ENCODE data around the gene RABGGTA.

The RABGGTA gene

DNA sequence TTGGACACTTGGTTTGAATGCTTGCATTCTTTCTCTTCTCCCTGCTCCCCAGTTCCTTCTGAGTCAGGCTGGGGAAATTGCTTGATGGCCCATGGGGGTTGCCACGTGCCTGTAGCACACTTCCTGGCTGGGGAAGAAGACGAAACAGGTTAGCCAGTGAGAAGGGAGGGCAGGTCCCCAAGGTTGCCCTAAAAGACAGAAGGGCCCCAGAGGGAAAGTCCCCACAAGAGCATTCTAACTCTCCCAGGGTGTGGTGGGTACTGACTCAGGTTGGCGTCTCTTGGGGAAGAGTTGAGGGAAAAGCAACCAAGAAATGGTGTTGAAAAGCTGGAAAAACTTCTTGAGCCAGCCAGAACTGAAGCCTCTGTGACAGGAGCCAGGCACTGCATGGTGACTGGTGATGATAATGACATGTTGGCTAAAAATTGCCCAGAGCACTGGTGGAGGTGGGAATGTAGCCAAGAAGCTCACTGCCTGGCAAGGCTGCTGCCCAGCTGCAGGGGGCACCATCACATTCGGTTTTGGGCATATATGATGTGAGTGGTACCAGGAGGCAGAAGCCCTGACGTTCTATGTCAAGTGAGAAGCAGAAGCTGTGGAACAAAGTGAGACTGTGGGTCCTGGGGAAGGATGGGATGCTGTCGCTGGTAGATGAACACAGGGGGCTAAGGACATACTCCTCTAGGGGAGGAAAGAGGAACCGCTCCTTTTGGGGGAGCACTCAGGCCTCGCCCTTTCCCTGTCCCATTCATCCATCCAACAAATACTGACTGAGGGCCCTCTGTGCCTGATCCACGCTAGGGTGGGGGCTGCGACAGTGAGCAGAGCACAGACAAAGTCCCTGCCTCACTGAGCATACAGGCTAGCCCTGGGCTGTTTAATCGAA lies 8.1 kb upstream of the RABGGTA start:
- peak; percentile 38 to 42 for DNase-seq (ENCODE audit: low read depth in 2 of 2)

DNA sequence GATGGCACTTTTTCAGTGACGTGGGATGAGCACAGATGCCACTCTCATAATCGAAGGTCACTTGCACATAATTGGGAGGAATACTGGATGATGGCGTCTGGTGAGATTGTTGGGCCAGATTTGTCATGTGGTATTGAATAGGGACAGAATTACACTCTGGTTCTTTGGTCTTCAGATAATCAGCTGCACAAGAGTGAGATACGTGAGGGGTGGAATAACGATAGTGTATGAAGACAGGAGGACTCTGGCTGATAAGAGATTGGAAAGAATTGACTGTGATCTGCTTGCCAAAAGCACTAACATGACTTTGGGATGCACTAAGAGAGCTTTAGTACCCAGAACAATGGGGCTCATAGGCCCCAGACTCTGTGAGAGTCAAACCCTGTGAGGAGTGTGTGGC lies 7.0 kb upstream of the RABGGTA start:
- DNase-seq (ENCODE audit: low read depth in 2 of 2) = no peak

DNA sequence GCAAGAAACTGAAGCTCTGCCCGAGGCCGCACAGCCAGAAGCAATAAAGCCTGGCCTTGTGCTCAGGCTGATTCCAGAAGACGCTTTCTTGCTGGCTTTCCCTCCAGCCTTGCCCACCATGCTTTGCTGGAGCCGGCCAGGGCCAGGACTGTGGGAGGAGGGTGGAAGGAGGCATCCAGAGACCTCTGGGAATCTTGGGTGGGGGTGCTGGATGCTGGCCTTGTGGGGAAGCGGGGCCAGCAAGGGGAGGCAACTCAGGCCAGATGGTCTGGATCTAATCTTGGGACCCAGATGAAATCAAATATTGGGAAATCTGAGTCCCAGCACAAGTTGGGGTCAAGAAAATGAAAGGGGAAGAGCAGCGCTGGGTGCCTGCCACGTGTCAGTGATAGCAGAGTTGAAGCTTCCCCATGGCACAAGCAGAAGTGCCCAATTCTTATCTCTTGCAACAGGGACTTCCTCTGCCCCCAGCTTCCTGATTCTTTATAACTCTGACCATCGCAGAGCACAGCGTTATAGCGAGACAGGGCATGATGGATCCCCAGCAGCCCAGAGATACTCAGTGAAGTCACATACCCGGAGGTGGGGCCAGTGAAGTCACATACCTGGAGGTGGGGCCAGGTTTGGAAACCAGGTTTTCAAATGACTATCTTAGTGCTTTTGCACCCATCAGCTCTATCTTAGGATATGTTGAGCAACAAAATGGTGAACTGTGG lies 6.4 kb upstream of the RABGGTA start:
- DNase-seq (ENCODE audit: low read depth in 2 of 2) = peak in 1 of 2 experiments; percentile 20

DNA sequence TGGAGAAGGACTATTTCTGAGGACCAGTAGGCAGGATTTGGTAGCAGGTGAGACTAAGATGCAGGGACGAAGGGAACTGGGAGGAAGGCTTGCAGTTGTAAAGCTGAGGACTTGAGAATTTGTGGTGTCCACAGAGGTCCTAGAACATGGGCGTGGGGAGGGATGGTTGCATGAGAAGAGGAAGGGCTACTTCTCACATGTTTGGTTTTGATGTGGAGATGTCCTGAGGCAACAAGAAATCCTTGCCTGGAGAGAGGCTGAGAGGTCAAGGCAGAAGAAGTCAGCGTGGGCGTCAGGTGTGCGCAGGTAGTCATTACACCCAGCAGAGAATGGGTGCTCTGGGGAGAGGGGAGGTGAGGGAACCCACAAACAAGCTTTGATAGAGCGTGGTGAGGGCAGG lies 5.7 kb upstream of the RABGGTA start:
- no peak for DNase-seq (ENCODE audit: low read depth in 2 of 2)

DNA sequence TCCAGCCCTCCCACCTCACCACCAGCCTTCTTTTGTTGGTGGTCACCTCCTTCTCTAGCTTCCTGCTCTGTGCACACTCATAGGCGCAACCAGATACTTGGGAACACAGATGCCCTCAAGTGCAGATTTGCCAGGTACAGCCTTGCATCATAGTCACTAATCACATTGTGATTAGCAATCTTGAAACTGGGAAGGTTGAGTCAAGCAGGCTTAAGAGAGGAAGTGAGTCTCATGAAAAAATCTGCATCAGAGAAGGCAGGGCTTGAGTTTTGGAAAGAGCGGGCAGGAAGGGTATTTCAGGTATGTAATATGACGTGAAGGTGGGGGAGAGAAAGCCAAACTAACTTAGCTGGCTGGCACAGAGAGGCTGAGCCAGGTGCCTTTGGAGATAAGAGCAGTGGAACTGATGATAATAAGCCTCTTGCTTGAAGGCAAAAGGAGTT lies 2.7 kb upstream of the RABGGTA start:
- DNase-seq (ENCODE audit: low read depth in 2 of 2) = peak; percentile 9 to 32

DNA sequence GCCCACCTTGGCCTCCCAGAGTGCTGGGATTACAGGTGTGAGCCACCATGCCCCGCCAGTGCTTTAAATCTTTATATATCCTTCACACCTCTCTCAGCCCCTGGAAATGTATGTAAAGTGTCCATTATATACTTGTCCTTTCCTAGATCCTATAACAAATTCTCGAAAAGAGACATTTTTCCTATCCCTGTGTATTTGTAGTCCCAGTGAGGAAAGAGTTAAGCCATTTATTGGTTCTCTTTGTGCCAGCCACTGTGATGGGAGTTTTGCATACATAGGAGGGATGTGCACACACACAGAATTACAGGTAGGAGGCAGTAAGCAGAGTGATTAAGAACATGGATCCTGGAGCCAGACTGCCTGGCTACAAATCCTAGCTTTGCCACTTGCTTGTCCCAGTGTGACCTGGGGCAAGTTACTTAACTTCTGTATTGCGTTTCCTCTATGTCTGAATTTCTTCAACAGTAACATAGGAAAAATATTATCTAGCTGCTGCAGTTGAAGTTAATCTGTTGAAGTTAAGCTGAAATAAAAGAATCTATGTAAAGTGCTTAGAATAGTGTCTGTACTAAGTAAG lies 2.1 kb upstream of the RABGGTA start:
- no peak for DNase-seq (ENCODE audit: low read depth in 2 of 2)

DNA sequence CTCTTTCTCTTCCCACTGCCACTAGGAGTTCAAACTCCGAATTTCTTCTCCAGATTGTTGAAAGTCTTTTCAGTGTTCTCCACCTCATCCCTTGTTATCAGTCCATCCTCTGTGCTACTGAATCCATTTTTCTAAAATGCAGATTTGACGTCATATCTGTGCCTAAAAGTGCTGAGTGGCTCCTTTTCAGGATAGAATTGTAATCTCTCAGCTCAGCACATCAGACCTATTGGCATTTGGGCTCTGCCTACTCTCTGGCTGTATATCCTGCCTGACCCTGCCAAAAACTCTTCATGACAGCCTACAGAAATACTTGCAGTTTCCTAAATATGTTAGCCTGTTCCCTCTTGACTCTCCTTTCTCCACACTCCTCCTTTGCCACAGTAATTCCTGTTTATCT lies 1.1 kb upstream of the RABGGTA start:
- no peak for DNase-seq (ENCODE audit: low read depth in 2 of 2)

DNA sequence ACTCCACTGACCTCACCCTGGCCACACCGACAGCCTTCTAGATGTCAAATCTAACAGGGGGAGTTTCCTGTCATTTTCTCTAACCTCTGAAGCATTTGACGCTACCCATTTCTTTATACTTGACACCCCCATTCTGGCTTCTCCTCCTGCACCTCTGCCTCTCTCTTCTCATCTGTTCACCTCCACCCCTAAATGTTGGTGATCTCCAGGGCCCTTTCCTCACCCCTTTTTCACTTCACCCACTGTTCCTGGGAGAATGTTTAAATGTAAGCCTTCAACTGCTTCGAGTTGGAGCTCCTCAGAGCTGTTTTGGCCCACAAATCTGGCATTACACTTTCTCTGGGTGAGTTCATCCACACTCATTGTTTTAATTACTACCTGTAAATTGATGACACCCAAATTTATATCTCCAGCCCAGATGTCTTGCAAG lies 452 bp upstream of the RABGGTA start:
- no peak for DNase-seq (ENCODE audit: low read depth in 2 of 2)

DNA sequence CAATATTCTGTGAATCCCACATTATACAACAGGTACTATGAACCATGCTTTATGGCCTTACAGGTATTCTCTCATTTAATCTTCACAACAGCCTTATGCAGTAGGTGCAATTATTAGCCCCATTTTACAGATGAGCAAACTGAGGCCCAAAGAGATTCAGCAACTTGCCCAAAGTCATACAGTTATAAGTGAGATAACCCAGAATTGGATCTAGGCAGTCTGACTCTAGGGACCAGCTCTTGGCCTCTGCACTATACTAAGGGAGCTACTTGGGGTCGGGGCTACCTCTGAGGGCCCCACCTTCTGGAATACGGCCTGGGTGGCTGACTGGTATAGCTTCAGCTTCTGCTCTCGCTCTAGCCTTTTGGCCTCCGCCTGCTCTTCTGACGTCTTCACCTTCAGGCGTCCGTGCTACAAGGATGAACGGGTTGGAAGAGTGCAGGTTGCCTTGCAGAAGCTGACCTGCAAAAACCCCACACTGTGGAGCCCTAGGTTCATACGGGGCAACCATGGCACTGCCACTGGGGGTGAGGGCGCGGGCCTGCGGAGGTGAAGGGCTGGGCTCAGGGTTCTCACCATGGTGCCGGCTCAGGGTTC lies 762 bp downstream of the RABGGTA start:
- no peak for DNase-seq (ENCODE audit: low read depth in 2 of 2)

DNA sequence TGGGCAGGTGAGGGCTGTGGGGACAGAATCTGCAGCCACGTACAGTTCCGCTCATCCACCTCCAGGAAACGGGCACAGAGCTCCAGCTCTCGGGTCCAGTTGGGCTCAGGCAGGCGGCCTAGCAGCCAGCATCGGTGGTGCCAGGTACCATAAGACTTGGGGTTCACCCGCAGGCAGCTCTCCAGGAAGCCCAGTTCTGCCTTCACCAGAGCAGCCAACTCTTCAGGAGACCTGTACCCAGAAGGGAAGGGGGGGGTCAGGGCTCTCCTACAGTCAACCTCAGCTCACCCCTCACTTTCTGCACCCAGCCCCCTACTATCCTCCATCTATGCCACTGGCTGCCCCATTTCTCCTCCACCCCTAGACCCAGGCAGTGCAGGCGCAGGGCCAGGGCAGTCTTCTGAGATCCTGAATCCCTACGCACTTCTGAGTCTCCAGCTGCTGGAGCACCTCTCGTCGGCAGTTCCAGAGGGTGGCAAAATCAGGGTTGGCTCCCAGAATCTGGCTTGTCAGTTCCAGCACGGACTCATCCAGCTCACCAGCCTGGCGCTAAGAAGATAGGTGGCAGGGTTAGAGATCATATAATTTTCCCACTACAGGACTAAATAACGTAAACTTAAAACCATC lies 1.4 kb downstream of the RABGGTA start:
- no peak for DNase-seq (ENCODE audit: low read depth in 2 of 2)

DNA sequence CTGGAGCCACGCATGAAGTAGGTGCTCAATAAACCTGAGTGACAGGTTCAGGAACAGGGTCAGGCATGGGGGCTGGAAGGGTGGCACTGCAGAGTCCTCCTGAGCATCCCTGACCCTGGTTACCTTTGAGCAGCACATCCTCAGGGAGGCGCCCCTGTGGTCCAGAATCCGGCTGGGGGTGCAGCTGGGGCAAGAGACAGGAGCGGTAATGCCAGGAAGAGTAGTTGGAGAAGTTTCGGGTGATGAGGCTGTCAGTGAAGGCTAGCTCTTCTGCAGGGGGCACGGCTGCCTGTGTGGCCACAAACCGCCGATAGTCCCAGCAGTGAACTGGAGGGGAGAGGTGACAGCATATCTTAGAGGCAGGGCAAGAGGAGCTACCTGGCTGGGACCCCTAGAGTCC lies 2.0 kb downstream of the RABGGTA start:
- DNase-seq (ENCODE audit: low read depth in 2 of 2) = no peak

DNA sequence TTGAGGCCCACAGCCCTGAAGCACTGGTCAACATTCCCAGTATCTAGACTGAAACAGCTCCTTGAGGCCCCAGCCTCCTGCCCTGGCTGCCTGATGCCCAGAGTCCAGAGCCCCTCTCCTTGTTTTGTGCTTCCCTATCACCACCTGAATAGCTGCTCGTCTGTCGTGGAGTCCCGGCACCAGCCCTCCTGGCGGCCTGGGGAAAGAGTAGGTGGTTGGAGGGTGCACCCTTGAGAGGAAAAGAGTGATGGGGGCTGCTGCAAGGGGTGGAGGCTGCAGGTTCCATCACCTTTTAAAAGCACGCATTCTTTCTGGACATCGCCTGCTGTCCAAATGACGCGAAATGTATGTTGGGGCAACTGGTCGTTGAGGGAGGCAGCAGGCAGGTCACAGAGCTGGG lies 3.2 kb downstream of the RABGGTA start:
- DNase-seq (ENCODE audit: low read depth in 2 of 2) = no peak

DNA sequence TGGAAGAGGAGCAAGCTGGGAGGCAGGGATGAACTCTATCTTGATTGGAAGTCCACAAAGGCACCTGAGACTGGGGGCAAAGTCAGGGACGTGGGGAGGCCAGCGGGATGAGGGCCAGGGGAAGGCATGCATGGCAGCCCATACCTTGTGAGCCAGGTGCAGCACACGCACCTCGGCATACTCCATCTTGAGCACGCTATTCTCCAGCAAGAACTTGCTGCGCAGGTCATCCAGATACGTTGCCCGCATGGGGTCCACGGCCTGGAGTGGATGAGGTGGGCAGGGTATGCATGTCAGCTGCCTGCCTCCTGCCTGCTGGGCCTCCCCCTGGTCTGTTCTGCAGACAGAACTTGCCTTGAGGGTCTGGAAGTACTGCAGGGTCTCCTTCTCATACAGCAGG lies 3.9 kb downstream of the RABGGTA start:
- DNase-seq (ENCODE audit: low read depth in 2 of 2) = no peak

DNA sequence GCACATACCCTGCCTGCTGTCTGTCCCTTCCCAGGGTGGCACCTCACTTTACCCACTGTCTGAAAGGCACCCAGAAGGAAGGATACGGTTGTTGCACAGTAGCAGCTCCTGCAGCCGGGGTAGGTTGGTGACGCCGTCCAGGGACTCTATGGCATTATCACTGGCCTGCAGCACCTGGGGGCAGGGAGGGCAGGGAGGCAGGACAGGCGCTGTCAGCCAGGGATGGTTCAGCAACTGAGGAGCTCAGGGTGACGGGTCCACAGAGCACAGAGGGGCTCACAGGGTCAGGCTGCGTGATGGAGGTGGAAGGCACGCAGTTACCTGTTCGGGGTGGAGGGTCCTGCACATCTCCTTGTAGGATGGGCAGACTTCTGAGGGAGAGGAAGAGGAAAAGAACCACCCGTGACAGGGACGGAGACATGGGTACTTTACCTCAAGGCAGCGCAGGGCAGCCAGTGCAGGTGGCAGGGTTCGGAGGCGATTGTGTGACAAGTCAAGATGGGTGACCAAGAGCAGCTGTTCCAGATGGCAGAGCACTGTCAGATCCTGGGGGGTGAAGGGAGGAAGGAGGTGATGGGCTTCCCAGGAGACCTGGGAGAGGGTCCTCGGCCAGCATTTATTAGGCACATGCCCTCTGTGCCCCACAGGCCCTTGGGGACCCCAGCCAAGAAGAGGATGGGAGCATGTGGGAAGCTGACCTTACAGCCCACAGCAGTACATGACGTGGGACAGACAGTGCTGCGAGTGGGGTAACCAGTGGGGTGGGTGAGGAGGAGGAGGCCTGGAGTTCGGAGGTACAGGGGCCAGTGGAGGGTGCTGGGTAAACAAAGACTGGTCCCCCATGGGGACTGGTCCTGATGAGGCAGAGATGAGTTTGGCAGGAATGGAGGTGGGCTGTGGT lies 4.8 kb downstream of the RABGGTA start:
- no peak for DNase-seq (ENCODE audit: low read depth in 2 of 2)

DNA sequence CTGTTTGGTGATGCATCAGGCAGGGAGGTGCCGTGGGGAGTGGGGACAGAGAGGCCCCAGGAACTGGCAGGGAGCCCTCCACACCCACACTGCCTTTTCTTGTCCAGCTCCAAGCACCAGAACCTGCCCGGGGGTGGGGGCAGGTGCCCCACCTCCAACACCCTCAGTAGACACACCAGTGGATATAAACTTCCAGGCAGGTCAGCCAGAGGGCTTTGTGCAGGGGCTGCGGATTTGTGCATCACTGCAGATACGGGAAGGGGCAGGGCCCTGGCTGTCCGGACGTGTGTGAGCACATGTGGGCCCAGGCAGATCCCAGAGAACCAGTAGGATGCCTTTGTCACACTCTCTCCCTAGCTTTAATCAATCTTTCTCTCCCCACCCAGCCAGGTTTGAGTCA lies 7.1 kb downstream of the RABGGTA start:
- no peak for DNase-seq (ENCODE audit: low read depth in 2 of 2)

DNA sequence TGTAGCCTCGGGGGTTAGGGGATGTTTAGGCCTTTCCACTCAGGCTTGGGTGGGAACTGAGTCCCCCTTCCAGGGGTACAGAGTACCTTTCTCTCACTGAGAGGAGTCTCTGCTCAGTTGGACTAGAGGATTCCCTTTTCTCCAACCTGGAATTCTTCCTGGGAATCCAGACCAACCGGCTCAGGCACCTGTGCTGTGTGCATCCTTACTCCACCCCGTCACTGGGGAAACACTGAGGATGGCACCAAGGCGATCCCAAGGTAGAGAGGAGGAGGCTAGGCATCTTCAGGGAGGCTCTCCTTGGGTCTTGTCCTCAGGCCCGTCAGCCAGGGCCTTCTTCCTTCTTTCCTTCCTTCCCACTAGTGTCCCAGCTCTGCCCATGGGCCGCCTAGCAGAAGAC lies 7.5 kb downstream of the RABGGTA start:
- no peak for DNase-seq (ENCODE audit: low read depth in 2 of 2)

DNA sequence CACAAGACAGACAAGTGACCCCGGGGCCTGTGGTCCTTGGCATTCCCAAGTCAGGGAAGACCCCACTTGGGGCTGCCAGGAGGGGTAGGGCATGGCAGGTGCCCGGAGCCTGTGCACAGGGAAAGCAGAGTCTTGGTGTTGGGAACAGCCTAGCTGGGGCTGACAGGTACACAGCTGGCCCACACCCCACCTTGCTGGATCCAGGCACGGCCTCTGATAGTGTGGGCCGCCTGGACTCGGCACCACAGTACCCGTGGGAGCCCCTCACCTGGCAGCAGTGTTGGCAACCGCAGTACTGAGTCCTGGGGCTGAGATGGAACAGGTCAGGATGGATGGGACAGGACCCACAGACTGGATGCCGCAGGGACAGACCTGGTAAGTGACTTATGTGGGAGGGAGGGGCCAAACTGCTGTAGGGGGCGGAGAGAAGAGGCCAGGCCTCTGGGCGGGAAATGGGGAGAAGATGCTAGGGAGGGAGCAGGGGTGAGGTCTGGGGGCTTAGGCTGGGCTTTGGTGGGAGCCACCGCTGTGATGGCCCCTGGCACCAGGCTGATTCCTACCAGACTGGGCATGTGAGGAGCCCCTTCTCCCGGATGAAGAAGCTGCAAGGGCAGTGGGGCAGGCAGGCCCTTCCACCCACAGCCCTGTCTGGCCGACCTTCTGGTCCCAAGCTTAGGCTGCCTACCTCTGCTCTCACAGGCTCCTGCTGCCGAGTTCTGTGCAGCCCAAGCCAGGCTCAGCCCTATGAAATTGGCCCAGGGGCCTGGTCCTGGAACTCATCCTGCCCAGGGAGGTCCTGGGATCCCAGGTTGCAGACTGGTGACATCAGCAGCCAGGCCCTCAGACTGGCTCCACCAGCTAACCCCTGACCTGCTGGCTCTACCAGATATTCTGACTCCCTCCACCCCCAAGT lies 8.3 kb downstream of the RABGGTA start, which contains the start of gene TGM1:
TSS of gene TGM1 (minus strand) at position 357 of the 913 bp plus-strand sequence. CDS start 825 bp downstream, outside the sequence.
- no peak for DNase-seq (ENCODE audit: low read depth in 2 of 2)

DNA sequence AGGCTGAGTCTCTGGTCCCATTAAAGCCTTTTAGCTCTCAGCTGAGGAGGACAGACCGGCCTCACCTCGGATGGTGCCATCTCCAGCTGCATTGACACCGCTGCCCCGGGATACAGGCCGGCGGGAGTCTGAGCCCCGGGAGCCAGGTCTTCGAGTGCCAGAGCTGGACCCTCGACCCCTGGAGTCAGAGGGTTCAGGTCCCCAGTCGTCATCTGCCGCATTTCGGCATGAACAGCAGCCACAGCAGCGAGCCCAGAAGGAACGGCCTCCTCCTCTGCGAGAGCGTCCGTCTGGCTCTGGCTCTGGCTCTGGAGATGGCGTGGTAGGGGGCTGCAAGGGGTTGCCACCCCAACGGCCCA lies 9.4 kb downstream of the RABGGTA start:
- DNase-seq (ENCODE audit: low read depth in 2 of 2) = no peak

DNA sequence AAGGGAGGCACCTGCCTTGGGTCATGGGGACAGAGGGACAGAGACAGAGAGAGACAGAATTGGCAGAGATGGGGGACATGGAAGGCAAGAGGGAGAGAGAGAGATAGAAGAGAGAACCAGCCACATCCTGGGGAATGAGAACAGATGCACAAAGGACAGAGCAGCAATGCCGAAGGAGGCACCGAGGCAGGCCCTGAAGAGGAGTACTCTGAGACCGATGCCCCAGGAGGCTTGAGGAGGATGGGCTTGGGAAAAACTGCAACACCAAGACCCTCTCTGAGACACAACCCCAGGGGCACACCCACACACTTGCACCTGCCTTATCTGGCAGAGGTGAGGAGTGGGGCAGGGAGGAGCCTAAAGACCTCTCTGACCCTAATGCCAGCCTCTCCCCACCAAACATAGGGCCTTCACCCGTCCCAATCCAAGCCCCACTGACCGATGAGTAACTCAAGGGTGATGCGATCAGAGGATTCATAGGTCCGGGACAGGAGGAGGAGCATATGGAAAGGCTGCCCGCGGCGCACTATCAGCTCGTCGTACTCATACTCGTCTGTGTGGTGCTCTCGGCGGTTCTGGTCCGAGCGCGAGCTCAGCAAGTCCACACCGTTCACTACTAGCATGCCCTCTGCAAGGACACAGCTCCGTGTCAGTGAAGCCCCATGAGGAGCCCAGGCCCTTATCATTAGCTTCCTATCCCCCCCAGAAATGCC lies 10.0 kb downstream of the RABGGTA start:
- DNase-seq (ENCODE audit: low read depth in 2 of 2) = no peak

All from stimulated activated CD4-positive, alpha-beta T cell treated with anti-CD3 and anti-CD28 coated beads, Interleukin-12 subunit alpha, Interleukin-12 subunit beta, amount 100 ng/mL, for 24 hours (primary cell).